ENCODE data around the gene MYO18A. TPM values are rescaled to one million over a fixed set of nuclear protein-coding genes. Genes with fewer than 3 reads are reported as not detected.
"Not testable (repeated sequence)": the region's sequence is repeated elsewhere in the genome, so short reads cannot be mapped to it uniquely, and the experiment has no call there.

Gene MYO18A
- total RNA-seq, 1 experiment from 2014 or later: 10.6 TPM

- DNase-seq (ENCODE audit: extremely low read depth, low read depth): peak; percentile 92
These were observed 31.3 kb downstream of the MYO18A start for GRCh38 chr17:29148790-29149430.

DNA sequence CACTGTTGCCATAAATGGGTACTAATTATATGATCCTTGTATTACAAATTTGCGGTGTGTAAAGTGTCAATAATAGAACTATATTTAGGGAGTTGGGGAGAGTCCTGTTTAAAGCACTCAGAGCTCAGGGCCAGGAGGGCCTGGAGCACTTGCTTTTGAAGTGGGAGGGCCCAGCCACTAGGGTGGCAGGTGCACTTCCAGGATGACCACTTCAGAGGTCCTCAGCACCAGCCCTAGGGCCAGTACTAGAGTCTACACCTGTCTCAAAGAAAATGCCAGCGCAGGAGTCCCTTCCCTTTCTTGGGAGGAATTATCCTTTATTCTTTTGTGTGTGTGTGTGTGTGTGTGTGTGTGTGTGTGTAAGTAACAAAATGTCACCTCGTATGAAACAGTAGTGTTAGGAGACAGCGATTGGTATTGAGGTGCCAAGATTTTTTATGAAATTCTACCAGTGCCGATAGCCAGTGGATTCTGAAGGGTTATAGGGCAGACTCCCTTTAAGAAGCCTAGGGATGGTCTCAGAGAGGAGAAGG is 31.9 kb downstream of the MYO18A start:
- DNase-seq (ENCODE audit: extremely low read depth, low read depth): no peak

DNA sequence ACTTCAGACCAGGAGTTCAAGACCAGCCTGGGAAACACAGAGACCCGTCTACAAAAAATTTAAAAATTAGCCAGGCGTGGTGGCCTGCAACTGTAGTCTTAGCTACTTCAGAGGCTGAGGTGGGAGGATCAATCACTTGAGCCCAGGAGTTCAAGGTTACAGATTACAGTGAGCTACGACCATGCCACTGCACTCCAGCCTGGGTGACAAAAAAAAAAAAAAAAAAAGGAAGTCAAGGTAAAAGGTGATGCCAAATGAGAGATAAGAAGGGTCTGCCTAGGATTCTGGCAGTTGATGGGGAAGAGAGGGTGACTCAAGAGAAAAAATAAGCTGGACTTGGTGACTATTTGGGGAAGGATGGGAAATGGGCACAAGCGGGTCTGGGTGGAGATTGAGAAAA is 32.5 kb downstream of the MYO18A start:
- DNase-seq (ENCODE audit: extremely low read depth, low read depth): no peak

- not testable (repeated sequence) for DNase-seq (ENCODE audit: extremely low read depth, low read depth)
These were observed 33.0 kb downstream of the MYO18A start for GRCh38 chr17:29147228-29147627.

GRCh38 chr17:29146369-29146972 is 33.7 kb downstream of the MYO18A start:
- no peak for DNase-seq (ENCODE audit: extremely low read depth, low read depth)

DNA sequence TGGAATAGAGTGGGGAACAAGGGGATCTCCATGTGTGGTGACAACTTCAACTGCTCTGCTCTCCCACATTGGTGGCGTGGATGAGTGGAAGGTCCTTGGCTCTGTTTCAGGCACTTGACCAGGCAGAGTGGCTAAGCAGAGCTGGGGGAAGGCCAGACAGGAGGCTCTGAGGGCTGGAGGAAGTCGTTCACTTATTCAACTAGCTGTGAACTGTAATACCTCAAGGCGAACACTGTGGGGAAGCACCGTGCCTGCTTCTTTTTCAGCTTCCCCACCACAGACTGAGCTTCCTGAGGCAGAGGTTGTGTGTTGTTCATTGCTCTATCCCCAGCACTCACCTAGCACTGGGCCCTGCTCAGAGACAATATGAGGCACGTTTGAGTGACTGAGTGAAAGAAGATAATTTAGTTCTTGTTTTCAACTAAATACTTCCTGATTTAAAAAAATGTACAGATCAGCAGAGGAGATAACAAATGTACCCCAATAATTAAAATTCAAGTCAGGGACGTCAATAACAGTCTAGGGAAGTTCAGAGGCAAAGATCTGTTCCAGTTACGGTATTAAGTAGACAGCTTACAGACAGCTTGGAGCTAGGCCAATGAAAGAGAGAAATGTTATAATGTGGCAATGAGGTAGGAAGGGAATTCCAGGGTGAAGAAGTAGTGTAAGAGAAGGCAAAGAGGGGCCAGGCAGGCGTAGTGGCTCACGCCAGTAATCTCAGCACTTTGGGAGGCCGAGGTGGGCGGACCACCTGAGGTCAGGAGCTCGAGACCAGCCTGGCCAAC is 34.7 kb downstream of the MYO18A start:
- DNase-seq (ENCODE audit: extremely low read depth, low read depth): peak; percentile 70

DNA sequence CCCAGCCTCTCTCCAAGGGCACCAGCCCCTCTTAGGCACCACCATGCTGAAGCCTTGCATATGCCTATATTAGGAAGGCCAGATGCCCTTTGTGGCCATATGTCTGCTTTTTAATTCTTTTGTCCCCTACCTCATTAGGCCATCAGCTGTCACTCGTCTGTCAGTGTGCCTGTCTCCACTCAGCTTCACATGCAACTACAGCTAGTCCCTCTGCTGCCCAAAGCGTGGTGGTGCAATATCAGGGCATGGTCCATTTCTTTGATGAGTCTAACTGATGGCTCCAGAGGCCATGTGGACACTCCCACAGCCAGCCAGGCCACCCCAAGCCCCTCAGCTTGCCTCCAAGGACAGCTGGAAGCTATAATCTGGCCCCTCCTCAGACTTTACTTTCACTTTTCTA is 36.3 kb downstream of the MYO18A start:
- DNase-seq (ENCODE audit: extremely low read depth, low read depth): peak; percentile 34

DNA sequence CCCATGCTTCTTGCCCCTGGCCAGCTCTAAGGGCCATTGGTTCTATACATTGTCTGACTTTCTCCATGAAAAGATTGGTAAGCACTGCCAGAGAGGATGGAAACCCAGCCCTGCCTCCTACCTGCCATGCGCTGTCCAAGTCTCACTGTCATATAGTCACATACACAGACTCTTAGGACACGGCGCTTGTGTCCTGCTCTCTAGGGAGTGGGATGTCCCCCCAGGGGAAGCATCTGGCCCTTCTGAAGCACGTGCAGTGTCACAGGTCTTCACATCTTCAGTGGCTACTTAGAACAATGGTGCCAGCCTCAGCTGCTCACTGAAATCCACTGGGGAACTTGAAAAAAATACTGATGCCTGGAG is 38.7 kb downstream of the MYO18A start:
- no peak for DNase-seq (ENCODE audit: extremely low read depth, low read depth)

DNA sequence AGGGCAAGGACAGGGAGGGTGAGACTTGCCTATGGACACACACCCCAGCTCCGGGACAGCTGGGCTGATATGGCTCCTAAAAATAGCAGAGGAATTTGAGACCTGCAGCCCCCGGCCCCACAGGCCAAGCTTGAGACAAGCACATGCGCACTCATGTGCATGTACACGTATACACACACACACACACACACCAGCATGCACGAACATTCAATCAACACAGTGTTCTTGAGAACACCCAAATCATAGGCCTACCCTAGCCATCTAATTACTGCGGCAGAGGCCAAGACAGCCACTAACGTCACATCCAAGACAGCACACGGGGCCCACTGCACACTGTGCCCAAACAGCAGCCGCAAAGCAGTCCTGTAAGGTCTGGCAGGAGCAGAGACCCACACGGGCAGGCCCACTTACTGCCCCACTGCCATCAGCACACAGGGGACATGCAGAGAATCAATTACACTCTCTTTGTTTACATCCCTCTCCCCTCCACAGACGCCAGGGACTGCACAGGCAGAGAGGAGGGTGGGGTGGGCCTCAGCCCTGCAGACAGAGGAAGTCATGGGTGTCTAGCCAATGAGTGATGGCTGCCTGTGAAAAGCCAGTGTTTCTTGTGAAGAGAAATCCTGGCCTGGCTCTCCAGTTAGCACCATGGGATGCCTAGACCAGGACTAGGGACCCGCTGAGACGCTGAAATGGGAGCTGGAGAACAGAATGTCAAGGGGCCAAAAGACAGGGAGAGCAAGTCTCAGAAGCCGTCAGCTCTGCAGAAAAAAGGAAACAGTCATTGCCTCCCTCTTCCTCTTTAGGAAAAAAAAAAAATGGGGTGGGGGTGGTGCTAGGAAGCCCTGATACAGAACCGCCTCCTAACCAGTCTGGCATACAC is 39.3 kb downstream of the MYO18A start:
- no peak for DNase-seq (ENCODE audit: extremely low read depth, low read depth)

DNA sequence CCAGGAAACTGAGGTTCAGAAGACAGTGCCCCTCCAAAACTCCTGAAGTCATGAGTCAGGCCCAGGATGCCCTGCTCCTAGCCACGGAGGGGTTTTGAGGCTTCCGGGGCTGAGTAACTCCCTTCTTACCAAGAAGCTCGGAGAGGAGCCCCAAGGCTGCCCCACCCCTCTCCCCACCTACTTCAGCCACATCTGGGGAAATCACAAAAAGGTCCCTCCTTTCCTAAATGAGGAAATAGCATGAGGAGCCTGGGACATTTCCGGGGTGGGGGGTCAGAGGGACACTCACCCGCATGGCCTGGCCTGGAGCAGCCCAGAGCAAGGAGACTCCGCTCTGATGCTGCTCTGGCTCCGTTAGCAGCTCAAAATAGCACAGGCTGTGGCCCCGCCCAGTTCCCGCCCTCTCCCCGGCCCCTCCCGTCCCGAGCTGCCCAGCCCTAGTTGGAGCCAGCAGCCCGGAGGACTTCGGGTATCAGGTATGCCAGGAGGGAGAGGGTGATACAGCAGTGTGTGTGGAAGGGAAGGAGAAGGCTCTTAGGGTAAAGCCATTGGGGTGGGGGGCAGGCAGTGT is 40.1 kb downstream of the MYO18A start:
- peak; percentile 30 for DNase-seq (ENCODE audit: extremely low read depth, low read depth)

- no peak for DNase-seq (ENCODE audit: extremely low read depth, low read depth)
These were observed 41.1 kb downstream of the MYO18A start for GRCh38 chr17:29138971-29139691.

DNA sequence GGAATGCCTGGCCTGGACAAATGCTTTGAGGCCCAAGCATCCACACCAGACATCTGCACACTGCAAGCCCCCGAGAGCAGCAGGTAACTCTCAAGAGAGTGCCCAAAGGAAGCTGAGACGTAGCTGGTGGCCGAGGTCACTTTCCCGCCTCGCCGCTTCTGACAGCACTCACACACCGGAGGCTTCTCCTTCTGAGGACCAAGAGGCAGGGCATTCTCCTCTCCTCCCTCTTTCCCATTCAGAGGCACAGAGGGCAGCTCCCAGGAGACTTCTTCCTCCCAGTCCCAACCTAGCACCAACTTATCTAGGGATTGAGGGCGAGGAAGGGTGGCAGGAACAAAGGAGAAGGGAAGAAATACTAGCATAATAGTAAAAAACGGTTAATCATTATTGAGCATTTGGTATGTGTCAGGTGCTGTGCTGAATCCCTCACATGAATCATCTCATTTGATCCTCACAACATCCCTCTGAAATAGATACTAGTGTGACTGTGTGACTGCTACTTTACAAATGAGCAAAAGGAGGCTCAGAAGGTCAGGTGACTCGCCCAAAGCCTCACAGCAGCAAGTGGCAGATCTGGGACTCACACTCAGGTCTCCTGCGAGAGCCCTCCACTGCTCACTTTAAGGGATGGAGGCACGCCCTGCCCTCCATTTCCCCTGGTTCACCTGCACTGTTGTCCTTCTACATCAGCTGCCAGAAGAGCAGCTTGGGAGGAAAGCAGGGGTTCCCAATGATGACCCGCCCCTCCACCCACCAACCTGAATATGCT is 41.8 kb downstream of the MYO18A start:
- no peak for DNase-seq (ENCODE audit: extremely low read depth, low read depth)

DNA sequence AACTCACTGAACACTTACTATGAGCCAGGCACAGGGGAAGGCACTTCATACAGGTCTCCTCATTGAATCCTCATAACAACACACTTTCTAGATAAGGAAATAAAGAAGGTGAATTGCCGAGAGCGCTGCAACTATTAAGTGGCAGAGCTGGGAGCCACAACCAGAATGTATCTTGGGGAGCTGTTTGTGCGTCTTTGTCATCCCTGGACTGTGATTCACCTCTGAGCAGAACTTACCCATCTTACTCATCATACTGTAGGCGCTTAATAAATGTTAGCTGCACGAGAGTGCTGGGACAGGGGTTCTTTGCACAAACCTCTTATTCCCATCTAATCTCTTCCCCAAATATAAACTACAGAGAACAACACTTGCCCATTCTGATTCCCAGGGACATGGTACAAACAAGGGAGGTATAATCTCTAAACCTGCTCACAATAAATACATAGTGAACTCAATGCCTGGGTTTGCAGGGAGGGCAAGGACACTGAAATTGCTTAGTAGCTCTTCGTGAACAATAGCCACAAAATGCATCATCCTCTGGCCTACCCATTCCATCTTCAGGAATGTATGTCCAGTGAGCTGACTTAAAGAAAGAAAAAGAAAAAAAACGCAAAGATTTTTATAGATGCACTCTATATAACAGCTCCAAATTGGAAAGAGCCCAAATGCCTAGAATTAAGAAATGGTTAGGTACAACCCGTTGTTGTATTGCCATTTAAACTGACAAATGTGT is 43.0 kb downstream of the MYO18A start:
- DNase-seq (ENCODE audit: extremely low read depth, low read depth): no peak

- DNase-seq (ENCODE audit: extremely low read depth, low read depth): no peak
These were observed 44.7 kb downstream of the MYO18A start for GRCh38 chr17:29135464-29135863.

- DNase-seq (ENCODE audit: extremely low read depth, low read depth): no peak
These were observed 47.0 kb downstream of the MYO18A start for GRCh38 chr17:29133121-29133713.

- DNase-seq (ENCODE audit: extremely low read depth, low read depth): no peak
These were observed 48.1 kb downstream of the MYO18A start for GRCh38 chr17:29131814-29132682.

GRCh38 chr17:29129731-29130130 is 50.5 kb downstream of the MYO18A start:
- no peak for DNase-seq (ENCODE audit: extremely low read depth, low read depth)
